ENCODE data around the gene FRMD8. TPM values are rescaled to one million over a fixed set of nuclear protein-coding genes. Genes with fewer than 3 reads are reported as not detected.

FRMD8 gene
- total RNA-seq, 1 donor from 2014 or later: 8.2 TPM

GRCh38 chr11:65419460-65419771 lies 33.0 kb downstream of the FRMD8 start:
- intact Hi-C loops (cut with DNase I): loop anchor here (2.0 to 5.0 kb wide), 2 partner anchors 37 to 153 kb away; partner anchors contain the start of genes FAM89B, SLC25A45 and ZNRD2
- ATAC-seq: no peak
- DNase-seq (ENCODE audit: missing footprints): no peak

- peak; percentile 94 for DNase-seq (ENCODE audit: missing footprints)
- intact Hi-C loops (cut with DNase I): loop anchor here (2.0 to 5.0 kb wide), 2 partner anchors 37 to 152 kb away; partner anchors contain the start of genes FAM89B, SLC25A45 and ZNRD2
Measured at GRCh38 chr11:65419772-65420481, 33.5 kb downstream of the FRMD8 start.

GRCh38 chr11:65420506-65420905 lies 34.1 kb downstream of the FRMD8 start:
- ATAC-seq: no peak
- intact Hi-C loops (cut with DNase I): no loop called here
- DNase-seq (ENCODE audit: missing footprints): no peak

More at GRCh38 chr11:65419772-65420481, 33.5 kb downstream of the FRMD8 start:
- peak; percentile 42 for ATAC-seq

- intact Hi-C loops (cut with DNase I): no loop called here
- ATAC-seq (peak; percentile 58), DNase-seq (ENCODE audit: missing footprints) (peak; percentile 95)
Measured at GRCh38 chr11:65420979-65421793, 34.7 kb downstream of the FRMD8 start.

GRCh38 chr11:65421794-65422632 lies 35.6 kb downstream of the FRMD8 start:
- ATAC-seq (peak; percentile 51), DNase-seq (ENCODE audit: missing footprints) (peak; percentile 99)
- intact Hi-C loops (cut with DNase I): loop anchor here (1.0 kb wide), 1 partner anchor 75 kb away; no protein-coding TSS in a partner anchor

GRCh38 chr11:65422633-65423515 lies 36.4 kb downstream of the FRMD8 start, which contains the start of gene NEAT1:
Gene NEAT1 (plus strand): TSS chr11:65422798.
- intact Hi-C loops (cut with DNase I): loop anchor here (1.0 kb wide), 1 partner anchor 74 kb away; no protein-coding TSS in a partner anchor
- ATAC-seq (peak; percentile 23), DNase-seq (ENCODE audit: missing footprints) (peak; percentile 96)

- ATAC-seq (no peak), DNase-seq (ENCODE audit: missing footprints) (no peak)
- intact Hi-C loops (cut with DNase I): no loop called here
Measured at GRCh38 chr11:65423516-65424204, 37.2 kb downstream of the FRMD8 start.

GRCh38 chr11:65424205-65425104 lies 38.0 kb downstream of the FRMD8 start:
- intact Hi-C loops (cut with DNase I): no loop called here
- no peak for DNase-seq (ENCODE audit: missing footprints)
- no peak for ATAC-seq

- no peak for ATAC-seq
- no peak for DNase-seq (ENCODE audit: missing footprints)
- intact Hi-C loops (cut with DNase I): no loop called here
Measured at GRCh38 chr11:65425105-65425970, 38.9 kb downstream of the FRMD8 start.

GRCh38 chr11:65425971-65426838 lies 39.8 kb downstream of the FRMD8 start:
- DNase-seq (ENCODE audit: missing footprints) (no peak), ATAC-seq (no peak)
- intact Hi-C loops (cut with DNase I): no loop called here

GRCh38 chr11:65426839-65427690 lies 40.6 kb downstream of the FRMD8 start:
- ATAC-seq: no peak
- no peak for DNase-seq (ENCODE audit: missing footprints)
- intact Hi-C loops (cut with DNase I): no loop called here

- intact Hi-C loops (cut with DNase I): no loop called here
- DNase-seq (ENCODE audit: missing footprints) (no peak), ATAC-seq (peak; percentile 6)
Measured at GRCh38 chr11:65427691-65428577, 41.5 kb downstream of the FRMD8 start.

GRCh38 chr11:65428578-65429067 lies 42.2 kb downstream of the FRMD8 start:
- DNase-seq (ENCODE audit: missing footprints): no peak
- intact Hi-C loops (cut with DNase I): no loop called here
- ATAC-seq: no peak
